Natural killer cell (primary cell): ENCODE results near the gene NSD2. TPM values are rescaled to one million over a fixed set of nuclear protein-coding genes. Genes with fewer than 3 reads are reported as not detected.

Experiments used
- ATAC-seq, 3 donors: fragments of 150-1000 bp in 2 of 3; fragments of 200-7000 bp in 1 of 3; cut with Tn5 transposase; 1 replicate in 1 of 3; 2 replicates in 2 of 3; pipeline ENCODE4 v1.10.0; 2021; ENCODE audit warnings: mild to moderate bottlenecking in 2 of 3, moderate library complexity in 2 of 3
- DNase-seq, 2 donors: peaks; one replicate each; pipeline versions ENCODE4 v3.0.0 to v3.0.0-alpha.2; 2013 to 2021; ENCODE audit warnings: mixed read lengths in 1 of 2
- H3K27ac ChIP-seq: one replicate; pipeline ENCODE4 v1.5.1; 2013; ENCODE audit warnings: mild to moderate bottlenecking, low read length
- H3K27me3 ChIP-seq: one replicate; pipeline ENCODE4 v1.6.1; 2013; ENCODE audit warnings: low read length; ENCODE audit not compliant: control insufficient read depth, insufficient read depth
- H3K36me3 ChIP-seq: one replicate; pipeline ENCODE4 v1.6.1; 2013; ENCODE audit warnings: low read length; ENCODE audit not compliant: control insufficient read depth, insufficient read depth
- H3K4me1 ChIP-seq: one replicate; pipeline ENCODE4 v1.6.1; 2013; ENCODE audit warnings: low read length; ENCODE audit not compliant: control insufficient read depth, insufficient read depth
- H3K4me3 ChIP-seq: one replicate; pipeline ENCODE4 v1.5.1; 2013; ENCODE audit warnings: low read length
- H3K9me3 ChIP-seq: one replicate; pipeline ENCODE4 v1.6.1; 2013; ENCODE audit warnings: low read length; ENCODE audit not compliant: control insufficient read depth, insufficient read depth
- H3K27ac Mint-ChIP-seq, 2 donors: one replicate each; pipeline ENCODE4 v1.8.0; 2022; ENCODE audit warnings: mild to moderate bottlenecking in 2 of 2, mixed read lengths in 2 of 2, moderate library complexity in 1 of 2
- H3K27me3 Mint-ChIP-seq, 2 donors: one replicate each; pipeline ENCODE4 v1.8.0; 2022; ENCODE audit warnings: low read depth in 2 of 2, mixed read lengths in 2 of 2
- H3K36me3 Mint-ChIP-seq: one replicate; pipeline ENCODE4 v1.8.0; 2022; ENCODE audit warnings: mixed read lengths
- H3K4me1 Mint-ChIP-seq, 2 donors: one replicate each; pipeline ENCODE4 v1.8.0; 2022; ENCODE audit warnings: mixed read lengths in 2 of 2
- H3K4me3 Mint-ChIP-seq: one replicate; pipeline ENCODE4 v1.8.0; 2022; ENCODE audit warnings: mild to moderate bottlenecking, moderate library complexity, mixed read lengths
- H3K9me3 Mint-ChIP-seq, 2 donors: one replicate each; pipeline ENCODE4 v1.8.0; 2022; ENCODE audit warnings: mixed read lengths in 2 of 2
- CTCF ChIP-seq: fragments of 200-600 bp; IDR thresholded peaks from one replicate; pipeline ENCODE4 v1.8.0; 2022; ENCODE audit warnings: antibody characterized with exemption
- WGBS: methylation state at CpG from one replicate; pipeline ENCODE4 v1.1.7; 2013; ENCODE audit warnings: missing lambda C conversion rate; ENCODE audit not compliant: insufficient coverage; 5-methylcytosine and 5-hydroxymethylcytosine counted together
- intact Hi-C: fragments of 100-400 bp; cut with micrococcal nuclease; formaldehyde crosslinking; loops from one replicate; pipeline ENCODE4 v1.14.2; 2022
- total RNA-seq, 4 donors: library from RNA; stranded (reverse); fragments of 120-200 nt in 1 of 4; gene quantifications; one replicate each; pipeline versions ENCODE4 v1.2.3 to v1.2.4, GENCODE V29; 2013 to 2022

The NSD2 gene
- total RNA-seq, 3 donors from 2014 or later (not counting 1 experiment from before 2014, with no cell fraction given) = 36.4 to 51.0 (median 48.3) TPM

DNA sequence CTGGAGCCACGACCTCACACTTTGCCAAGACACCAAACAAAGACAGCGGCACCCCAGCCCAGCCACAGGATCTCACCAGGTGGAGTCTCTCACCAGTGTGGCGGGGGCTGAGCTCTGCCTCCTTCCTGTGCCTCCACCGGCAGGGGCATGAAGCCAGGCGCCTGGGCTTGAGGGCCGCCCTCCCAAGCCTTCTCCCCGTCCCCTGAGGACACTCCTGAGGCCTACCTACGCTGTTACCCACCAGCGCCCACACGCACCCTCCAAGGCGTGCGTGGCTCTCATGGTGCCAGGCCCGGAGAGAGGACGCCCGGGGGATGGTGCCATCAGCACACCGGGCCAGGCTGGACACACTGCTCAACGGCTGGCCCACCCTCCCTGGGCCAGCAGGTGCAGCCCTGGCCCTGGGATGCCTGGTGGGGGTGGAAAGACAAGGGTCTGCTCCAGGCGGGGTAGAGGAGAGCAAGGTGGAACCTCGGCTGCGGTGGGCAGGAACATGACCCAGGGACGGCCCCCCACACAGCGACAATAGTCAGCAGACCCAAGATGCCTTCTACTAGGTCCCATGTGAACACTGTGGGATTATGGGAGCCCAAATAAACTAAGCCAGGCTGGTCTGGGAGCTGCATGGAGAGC, 115.5 kb downstream of the NSD2 start:
- Mint-ChIP-seq H3K4me1 (peaks cover 0 to 3% of the 10 kb centered on the region in 2 donors), H3K27me3 (no peaks in the 10 kb centered on the region), H3K36me3 (no peaks in the 10 kb centered on the region), H3K4me3 (no peak overlapping the region), H3K9me3 (no peaks in the 10 kb centered on the region), H3K27ac (no peak overlapping the region)
- Histone ChIP-seq H3K36me3 (peaks cover 77% of the 10 kb centered on the region), H3K27me3 (no peaks in the 10 kb centered on the region), H3K27ac (no peak overlapping the region), H3K9me3 (no peaks in the 10 kb centered on the region), H3K4me3 (no peak overlapping the region), H3K4me1 (no peaks in the 10 kb centered on the region)
- 91% methylated on average over 22 of the region's 22 CpGs for WGBS
- ATAC-seq (peak in 1 of 3 donors; percentile 38), DNase-seq (no peak)
- TF ChIP-seq CTCF = no peak
- intact Hi-C loops = no loop called here

DNA sequence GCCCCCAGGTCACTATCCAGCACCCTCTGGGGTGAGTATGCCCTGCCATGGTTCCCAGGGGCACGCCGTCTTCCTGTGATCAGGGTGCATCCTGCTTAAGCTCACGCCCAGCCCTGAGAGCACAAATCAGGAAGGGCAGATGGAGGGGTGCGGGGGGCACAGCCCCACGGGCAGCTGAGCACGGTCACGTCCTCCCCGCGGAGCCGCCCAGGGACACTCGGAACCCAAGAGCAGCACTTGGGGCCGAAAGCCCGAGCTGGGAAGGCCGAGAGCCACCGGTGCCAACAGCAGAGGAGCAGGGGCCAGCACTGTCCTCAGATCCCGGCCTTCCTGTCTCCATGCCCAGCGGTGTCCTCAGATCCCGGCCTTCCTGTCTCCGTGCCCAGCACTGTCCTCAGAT, 116.1 kb downstream of the NSD2 start:
- Mint-ChIP-seq H3K27me3 (no peaks in the 10 kb centered on the region), H3K4me1 (no peaks in the 10 kb centered on the region), H3K36me3 (no peaks in the 10 kb centered on the region), H3K4me3 (no peak overlapping the region), H3K27ac (no peak overlapping the region), H3K9me3 (no peaks in the 10 kb centered on the region)
- no peak for TF ChIP-seq CTCF
- 97% methylated on average over 19 of the region's 19 CpGs for WGBS
- Histone ChIP-seq H3K27ac (no peak overlapping the region), H3K9me3 (no peaks in the 10 kb centered on the region), H3K27me3 (no peaks in the 10 kb centered on the region), H3K4me3 (no peak overlapping the region), H3K36me3 (peaks cover 71% of the 10 kb centered on the region), H3K4me1 (no peaks in the 10 kb centered on the region)
- no peak for DNase-seq
- ATAC-seq = no peak
- intact Hi-C loops = no loop called here

GRCh38 chr4:1987721-1988326, 116.6 kb downstream of the NSD2 start:
- WGBS = 97% methylated on average over 26 of the region's 26 CpGs
- H3K9me3 ChIP-seq = no peaks in the 10 kb centered on the region
- H3K27me3 Mint-ChIP-seq = no peaks in the 10 kb centered on the region
- intact Hi-C loops = no loop called here
- no peak overlapping the region for H3K4me3 Mint-ChIP-seq
- no peak overlapping the region for H3K27ac Mint-ChIP-seq
- ATAC-seq (no peak), DNase-seq (no peak)
- H3K4me1 Mint-ChIP-seq = no peaks in the 10 kb centered on the region
- H3K36me3 Mint-ChIP-seq = no peaks in the 10 kb centered on the region
- H3K27ac ChIP-seq = no peak overlapping the region
- no peak overlapping the region for H3K4me3 ChIP-seq
- H3K36me3 ChIP-seq = peaks cover 66% of the 10 kb centered on the region
- H3K4me1 ChIP-seq = no peaks in the 10 kb centered on the region
- H3K27me3 ChIP-seq = no peaks in the 10 kb centered on the region
- TF ChIP-seq CTCF = no peak
- no peaks in the 10 kb centered on the region for H3K9me3 Mint-ChIP-seq

DNA sequence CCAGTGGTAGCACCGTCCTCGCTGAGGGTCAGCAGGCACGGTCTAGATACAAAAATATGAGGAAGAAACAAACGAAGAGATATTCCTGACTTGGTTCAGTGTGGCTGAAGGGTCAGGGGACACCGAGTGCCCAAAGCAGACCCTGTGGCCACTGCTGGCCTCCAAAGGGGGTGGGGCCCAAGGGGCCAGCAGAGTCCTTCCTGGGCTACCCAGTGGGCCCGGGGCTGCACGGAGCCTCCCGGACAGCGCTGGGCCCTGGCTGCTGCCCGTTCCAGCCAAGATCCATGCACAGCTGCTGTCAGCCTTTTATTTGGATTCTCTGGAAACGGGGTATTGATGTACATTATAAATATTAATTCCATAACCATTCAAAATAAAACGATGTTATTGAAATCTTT, 117.1 kb downstream of the NSD2 start:
- H3K36me3 Mint-ChIP-seq = no peaks in the 10 kb centered on the region
- H3K36me3 ChIP-seq = peaks cover 61% of the 10 kb centered on the region
- no peak for DNase-seq

More for the DNA sequence above, 117.1 kb downstream of the NSD2 start:
- over 99% methylated on average over 11 of the region's 12 CpGs for WGBS
- H3K4me3 Mint-ChIP-seq = no peak overlapping the region
- H3K4me1 ChIP-seq = no peaks in the 10 kb centered on the region
- no peaks in the 10 kb centered on the region for H3K9me3 Mint-ChIP-seq
- H3K9me3 ChIP-seq = no peaks in the 10 kb centered on the region
- H3K4me3 ChIP-seq = no peak overlapping the region
- intact Hi-C loops = no loop called here
- ATAC-seq = no peak
- H3K27ac ChIP-seq = no peak overlapping the region
- H3K27ac Mint-ChIP-seq = no peak overlapping the region
- H3K27me3 Mint-ChIP-seq = no peaks in the 10 kb centered on the region
- no peaks in the 10 kb centered on the region for H3K27me3 ChIP-seq
- H3K4me1 Mint-ChIP-seq = no peaks in the 10 kb centered on the region
- TF ChIP-seq CTCF = no peak
